Right kidney (tissue), 9 donors: ENCODE measurements around the gene PHYHD1.
A peak's percentile ranks its signal among the peaks of the same experiment; 100 is the strongest.

Source experiments
- DNase-seq: peaks from one replicate; pipeline ENCODE4 v3.0.0-alpha.2; 2016
- long read RNA-seq, 8 donors: transcript quantifications; one replicate each; lab custom pipeline, GENCODE V29; 2026

The PHYHD1 gene
- long read RNA-seq, donor 1, partial matches to known transcripts: 9 of 9 reads
- long read RNA-seq, donor 1, other reads (novel, unspliced or antisense): 0 of 9 reads
- long read RNA-seq, donor 2, partial matches to known transcripts: 0 of 2 reads
- long read RNA-seq, donor 2, other reads (novel, unspliced or antisense): 0 of 2 reads
- long read RNA-seq, donor 3: 0 reads
- long read RNA-seq, donor 4, partial matches to known transcripts: 8 of 10 reads
- long read RNA-seq, donor 4, other reads (novel, unspliced or antisense): 0 of 10 reads
- long read RNA-seq, donor 5, partial matches to known transcripts: 5 of 5 reads
- long read RNA-seq, donor 5, other reads (novel, unspliced or antisense): 0 of 5 reads
- long read RNA-seq, donor 6, partial matches to known transcripts: 6 of 8 reads
- long read RNA-seq, donor 6, other reads (novel, unspliced or antisense): 0 of 8 reads
- long read RNA-seq, donor 7, partial matches to known transcripts: 5 of 8 reads
- long read RNA-seq, donor 7, other reads (novel, unspliced or antisense): 0 of 8 reads
- long read RNA-seq, donor 8, partial matches to known transcripts: 5 of 6 reads
- long read RNA-seq, donor 8, other reads (novel, unspliced or antisense): 0 of 6 reads

GRCh38 chr9:128920381-128921058 lies at the start of gene PHYHD1:
PHYHD1 (plus strand) TSS chr9:128920982; CDS start chr9:128922324, 1,342 bp downstream.
- DNase-seq: peak; percentile 24

- DNase-seq: no peak
Measured at GRCh38 chr9:128877852-128878251, 42.9 kb upstream of the PHYHD1 start.

GRCh38 chr9:128881884-128882676 lies 38.7 kb upstream of the PHYHD1 start, which contains the start of the genes KYAT1 and LRRC8A:
KYAT1 (minus strand) TSS chr9:128881950; CDS start chr9:128845405, 36,545 bp downstream.
LRRC8A (plus strand) TSS chr9:128882133; CDS start chr9:128907165, 25,032 bp downstream.
- DNase-seq: peak; percentile 89

GRCh38 chr9:128882677-128883603 lies 37.8 kb upstream of the PHYHD1 start:
- peak; percentile 62 for DNase-seq

GRCh38 chr9:128884164-128884563 lies 36.6 kb upstream of the PHYHD1 start:
- no peak for DNase-seq

GRCh38 chr9:128885376-128885775 lies 35.4 kb upstream of the PHYHD1 start:
- no peak for DNase-seq

GRCh38 chr9:128885798-128886197 lies 35.0 kb upstream of the PHYHD1 start:
- no peak for DNase-seq

- no peak for DNase-seq
Measured at GRCh38 chr9:128886211-128886891, 34.4 kb upstream of the PHYHD1 start.

- no peak for DNase-seq
Measured at GRCh38 chr9:128887049-128887448, 33.7 kb upstream of the PHYHD1 start.

- no peak for DNase-seq
Measured at GRCh38 chr9:128887914-128888350, 32.9 kb upstream of the PHYHD1 start.

GRCh38 chr9:128891321-128892220 lies 29.2 kb upstream of the PHYHD1 start:
- no peak for DNase-seq

- DNase-seq: no peak
Measured at GRCh38 chr9:128892221-128892921, 28.4 kb upstream of the PHYHD1 start.

GRCh38 chr9:128893354-128893753 lies 27.4 kb upstream of the PHYHD1 start:
- no peak for DNase-seq

GRCh38 chr9:128894764-128895163 lies 26.0 kb upstream of the PHYHD1 start:
- DNase-seq: no peak

- DNase-seq: no peak
Measured at GRCh38 chr9:128895556-128895955, 25.2 kb upstream of the PHYHD1 start.

- no peak for DNase-seq
Measured at GRCh38 chr9:128898382-128898781, 22.4 kb upstream of the PHYHD1 start.

GRCh38 chr9:128898845-128899565 lies 21.8 kb upstream of the PHYHD1 start:
- no peak for DNase-seq
